Gastroesophageal sphincter (tissue), 4 donors: ENCODE results near the gene GRK3. TPM values are rescaled to one million over a fixed set of nuclear protein-coding genes. Genes with fewer than 3 reads are reported as not detected.

Experiments
- ATAC-seq: fragments of 150-250 bp; one replicate; pipeline ENCODE4 v1.9.1; 2016; ENCODE audit warnings: mild to moderate bottlenecking, moderate library complexity
- H3K27ac ChIP-seq, 4 donors: fragments of 200-600 bp; sonication (generic) in 3 of 4; 1 replicate in 3 of 4; 2 replicates in 1 of 4; pipeline ENCODE4 v1.5.1; 2016 to 2019
- H3K27me3 ChIP-seq: fragments of 200-600 bp; sonication (generic); one replicate; pipeline ENCODE4 v1.5.1; 2019
- H3K36me3 ChIP-seq, 2 donors: fragments of 200-600 bp; sonication (generic); one replicate each; pipeline ENCODE4 v1.5.1; 2019; ENCODE audit warnings: control low read depth in 1 of 2
- H3K4me1 ChIP-seq, 3 donors: fragments of 200-600 bp; sonication (generic); 1 replicate in 2 of 3; 2 replicates in 1 of 3; pipeline ENCODE4 v1.5.1; 2016 to 2019; ENCODE audit warnings: control low read depth in 2 of 3
- H3K4me3 ChIP-seq, 2 donors: fragments of 200-600 bp; sonication (generic); one replicate each; pipeline ENCODE4 v1.5.1; 2019; ENCODE audit warnings: mild to moderate bottlenecking in 1 of 2, moderate library complexity in 1 of 2
- H3K9me3 ChIP-seq, 3 donors: fragments of 200-600 bp; sonication (generic); one replicate each; pipeline ENCODE4 v1.5.1; 2017 to 2019; ENCODE audit warnings: control low read depth in 2 of 3
- EP300 ChIP-seq: sonication (generic); formaldehyde crosslinking; IDR thresholded peaks from one replicate; pipeline ENCODE4 v1.6.1; 2017; ENCODE audit warnings: antibody characterized with exemption, mild to moderate bottlenecking
- POLR2A ChIP-seq, 2 donors: fragments of 450-650 bp; IDR thresholded peaks; one replicate each; pipeline ENCODE4 v1.6.1; 2017; ENCODE audit warnings: antibody characterized with exemption in 2 of 2, mild to moderate bottlenecking in 2 of 2, moderate library complexity in 1 of 2
- POLR2AphosphoS5 ChIP-seq: sonication (generic); formaldehyde crosslinking; IDR thresholded peaks from one replicate; pipeline ENCODE4 v1.6.1; 2017; ENCODE audit warnings: antibody characterized with exemption
- WGBS, 2 donors: methylation state at CpG; one replicate each; pipeline ENCODE4 v1.1.5; 2018; ENCODE audit warnings: low coverage in 1 of 2; 5-methylcytosine and 5-hydroxymethylcytosine counted together
- total RNA-seq, 4 donors: library from RNA; depleted of rRNA; stranded (reverse); fragments of >200 nt; gene quantifications; one replicate each; pipeline ENCODE4 v1.1.0, GENCODE V29; 2016
- TF ChIP-seq, protein P1 (sequence below), 4 experiments: fragments of 200-600 bp in 2 of 4; fragments of 450-650 bp in 2 of 4; sonication (generic) in 1 of 4; IDR thresholded peaks; one replicate each; pipeline ENCODE4 v1.5.1; 2017 to 2019; ENCODE audit warnings: antibody characterized with exemption in 4 of 4, mild to moderate bottlenecking in 2 of 4, moderate library complexity in 2 of 4

The GRK3 gene
- total RNA-seq, 4 donors from 2014 or later: 3.9 to 7.8 (median 4.5) TPM

DNA sequence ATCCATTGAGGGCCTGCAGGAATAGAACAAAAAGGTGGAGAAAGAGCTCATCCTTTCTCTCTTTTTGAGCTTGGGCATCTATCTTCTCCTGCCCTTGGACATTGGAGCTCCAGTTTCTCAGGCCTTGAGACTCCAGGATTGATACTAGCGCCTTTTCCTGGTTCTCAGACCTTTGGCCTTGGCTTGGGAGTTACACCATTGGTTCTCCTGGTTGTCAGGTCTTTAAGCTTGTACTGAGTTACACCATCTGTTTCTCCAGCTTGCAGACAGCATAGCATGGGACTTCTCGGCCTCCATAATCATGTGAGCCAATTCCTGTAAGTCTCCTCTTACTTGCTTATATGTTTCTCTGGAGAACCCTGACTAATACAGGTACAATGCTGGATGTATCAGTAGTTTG, 72.6 kb downstream of the GRK3 start:
- no peak for ATAC-seq
- H3K27me3 ChIP-seq: no peaks in the 10 kb centered on the region
- H3K27ac ChIP-seq: no peak overlapping the region
- WGBS, 2 donors: 94 to 100% methylated on average over 1 to 2 of the region's 2 CpGs
- H3K4me1 ChIP-seq: no peaks in the 10 kb centered on the region
- no peaks in the 10 kb centered on the region for H3K36me3 ChIP-seq
- no peak overlapping the region for H3K4me3 ChIP-seq
- no peak for TF ChIP-seq POLR2AphosphoS5
- TF ChIP-seq, protein P1, sequence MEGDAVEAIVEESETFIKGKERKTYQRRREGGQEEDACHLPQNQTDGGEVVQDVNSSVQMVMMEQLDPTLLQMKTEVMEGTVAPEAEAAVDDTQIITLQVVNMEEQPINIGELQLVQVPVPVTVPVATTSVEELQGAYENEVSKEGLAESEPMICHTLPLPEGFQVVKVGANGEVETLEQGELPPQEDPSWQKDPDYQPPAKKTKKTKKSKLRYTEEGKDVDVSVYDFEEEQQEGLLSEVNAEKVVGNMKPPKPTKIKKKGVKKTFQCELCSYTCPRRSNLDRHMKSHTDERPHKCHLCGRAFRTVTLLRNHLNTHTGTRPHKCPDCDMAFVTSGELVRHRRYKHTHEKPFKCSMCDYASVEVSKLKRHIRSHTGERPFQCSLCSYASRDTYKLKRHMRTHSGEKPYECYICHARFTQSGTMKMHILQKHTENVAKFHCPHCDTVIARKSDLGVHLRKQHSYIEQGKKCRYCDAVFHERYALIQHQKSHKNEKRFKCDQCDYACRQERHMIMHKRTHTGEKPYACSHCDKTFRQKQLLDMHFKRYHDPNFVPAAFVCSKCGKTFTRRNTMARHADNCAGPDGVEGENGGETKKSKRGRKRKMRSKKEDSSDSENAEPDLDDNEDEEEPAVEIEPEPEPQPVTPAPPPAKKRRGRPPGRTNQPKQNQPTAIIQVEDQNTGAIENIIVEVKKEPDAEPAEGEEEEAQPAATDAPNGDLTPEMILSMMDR (IDR thresholded peaks at IDR 0.05): no peak
- TF ChIP-seq POLR2A (IDR thresholded peaks at IDR 0.05): no peak
- TF ChIP-seq EP300: no peak
- H3K9me3 ChIP-seq: no peaks in the 10 kb centered on the region

DNA sequence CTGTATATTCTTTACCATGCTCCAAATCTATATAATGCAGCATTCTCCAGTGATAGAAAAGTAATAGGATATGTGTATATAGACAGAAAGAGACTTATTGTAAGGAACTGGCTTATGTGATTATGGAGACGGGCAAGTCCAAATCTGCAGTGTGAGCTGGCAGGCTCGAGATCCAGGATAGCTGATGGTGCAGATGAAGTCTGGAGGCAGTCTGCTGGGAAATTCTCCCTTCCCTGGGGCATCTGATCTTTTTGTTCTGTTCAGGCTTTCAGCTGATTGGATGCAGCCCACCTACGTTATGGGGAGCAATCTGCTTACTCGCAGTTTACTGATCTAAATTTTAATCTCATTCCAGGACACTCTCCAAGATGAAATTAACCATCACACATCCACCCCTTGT, 73.2 kb downstream of the GRK3 start:
- Histone ChIP-seq H3K9me3 (no peaks in the 10 kb centered on the region), H3K4me1 (no peaks in the 10 kb centered on the region), H3K27ac (no peak overlapping the region), H3K4me3 (no peak overlapping the region), H3K36me3 (no peaks in the 10 kb centered on the region), H3K27me3 (no peaks in the 10 kb centered on the region)
- TF ChIP-seq EP300 (no peak), POLR2AphosphoS5 (no peak), POLR2A (IDR thresholded peaks at IDR 0.05) (no peak)
- TF ChIP-seq, protein P1 (IDR thresholded peaks at IDR 0.05): no peak
- no peak for ATAC-seq
- WGBS, 2 donors: 86 to 92% methylated on average over 2 to 4 of the region's 4 CpGs

DNA sequence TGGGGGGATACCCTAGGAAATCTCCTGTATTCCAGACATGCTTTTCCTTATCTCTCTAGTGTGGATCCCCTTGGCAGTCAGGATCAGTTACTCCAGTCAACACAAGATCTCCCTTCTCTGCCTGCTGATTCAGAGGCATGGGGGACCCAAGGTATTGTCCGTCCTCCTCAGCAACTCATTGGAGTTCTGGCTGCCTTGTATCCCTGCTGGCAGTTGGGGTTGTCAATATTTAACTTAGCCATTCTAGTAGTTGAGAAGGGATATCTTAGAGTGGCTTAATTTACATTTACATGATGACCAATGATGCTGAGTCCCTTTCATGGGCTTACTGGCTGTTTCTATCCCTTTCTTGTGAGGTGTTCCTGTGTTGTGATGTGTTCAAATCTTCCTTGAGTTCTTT, 74.2 kb downstream of the GRK3 start:
- H3K27me3 ChIP-seq: no peaks in the 10 kb centered on the region
- no peak for ATAC-seq
- 100% methylated on average over 1 of the region's 1 CpG; no CpG with 5 or more reads in 1 of the 2 donors for WGBS, 2 donors
- H3K27ac ChIP-seq: no peak overlapping the region
- no peak overlapping the region for H3K4me3 ChIP-seq
- peaks cover 0 to 7% (median 0%) of the 10 kb centered on the region in 3 donors for H3K4me1 ChIP-seq
- no peaks in the 10 kb centered on the region for H3K36me3 ChIP-seq
- TF ChIP-seq POLR2AphosphoS5 (no peak), EP300 (no peak), POLR2A (IDR thresholded peaks at IDR 0.05) (no peak)
- TF ChIP-seq, protein P1 (IDR thresholded peaks at IDR 0.05): no peak
- H3K9me3 ChIP-seq: no peaks in the 10 kb centered on the region

DNA sequence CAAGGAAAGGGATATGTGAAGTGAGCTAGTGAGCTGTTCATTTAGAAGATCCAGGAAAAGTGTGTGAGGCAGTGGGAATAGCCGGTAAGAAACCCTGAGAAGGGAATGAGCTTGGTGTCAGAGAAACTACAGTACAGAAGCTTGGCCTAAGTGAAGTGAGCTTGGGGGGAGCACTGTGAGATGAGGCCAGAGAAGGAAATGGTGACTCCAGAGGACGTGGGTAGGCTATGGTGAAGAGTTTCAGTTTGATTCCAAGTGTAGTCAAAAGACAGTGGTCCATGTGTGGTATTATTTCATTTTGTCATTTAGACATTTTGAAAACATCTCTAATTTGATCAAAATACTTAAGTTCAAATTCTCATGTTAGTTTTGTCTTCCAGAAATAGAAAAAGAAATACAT, 77.2 kb downstream of the GRK3 start:
- no peaks in the 10 kb centered on the region for H3K27me3 ChIP-seq
- no peak for TF ChIP-seq POLR2A (IDR thresholded peaks at IDR 0.05)
- TF ChIP-seq, protein P1 (IDR thresholded peaks at IDR 0.05): no peak
- no peak for TF ChIP-seq EP300
- TF ChIP-seq POLR2AphosphoS5: no peak
- peaks cover 0 to 21% (median 0%) of the 10 kb centered on the region in 3 donors for H3K4me1 ChIP-seq
- 77% methylated on average over 2 of the region's 2 CpGs; no CpG with 5 or more reads in 1 of the 2 donors for WGBS, 2 donors
- no peaks in the 10 kb centered on the region for H3K36me3 ChIP-seq
- no peak overlapping the region for H3K4me3 ChIP-seq
- no peak overlapping the region for H3K27ac ChIP-seq
- H3K9me3 ChIP-seq: no peaks in the 10 kb centered on the region
- ATAC-seq: no peak

DNA sequence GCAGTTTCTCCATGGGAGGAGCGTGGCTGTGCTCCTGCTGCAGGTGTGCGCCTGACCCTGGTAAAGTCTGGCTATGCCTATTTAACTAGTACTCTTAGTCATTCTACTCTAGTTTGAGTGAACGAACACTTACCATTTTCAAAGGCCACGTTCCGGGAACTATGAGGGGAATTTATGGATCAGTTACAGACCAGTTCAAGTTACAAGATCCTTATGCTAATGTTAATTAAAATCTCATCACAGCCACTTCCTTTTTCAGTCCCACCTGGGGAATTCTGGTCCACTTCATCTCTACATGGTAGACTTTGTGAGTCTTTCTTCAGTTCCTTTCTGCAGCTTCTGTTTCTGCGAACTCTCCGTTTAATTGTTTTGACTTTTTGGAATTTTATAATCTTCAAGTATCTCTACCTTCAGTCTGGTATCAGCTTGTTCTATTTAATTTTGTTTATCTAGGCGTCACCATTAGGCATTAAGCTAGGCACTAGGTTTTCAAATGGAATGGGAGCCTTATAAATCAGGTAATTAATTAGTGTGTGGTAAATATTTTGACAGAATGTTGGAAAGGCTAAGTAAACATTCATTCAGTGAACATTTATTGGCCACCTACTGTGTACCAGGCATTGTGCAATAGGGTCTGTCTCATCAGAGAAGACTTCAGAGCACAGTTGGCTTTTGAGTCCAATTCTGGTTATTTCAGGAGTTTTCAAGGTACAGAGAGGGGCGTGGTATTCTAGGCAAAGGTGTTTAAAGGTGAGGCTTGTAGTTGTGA, 78.9 kb downstream of the GRK3 start:
- Histone ChIP-seq H3K9me3 (no peaks in the 10 kb centered on the region), H3K36me3 (no peaks in the 10 kb centered on the region), H3K4me3 (no peak overlapping the region), H3K27ac (no peak overlapping the region), H3K27me3 (no peaks in the 10 kb centered on the region), H3K4me1 (peaks cover 0 to 21% (median 0%) of the 10 kb centered on the region in 3 donors)
- ATAC-seq: no peak
- TF ChIP-seq POLR2A (IDR thresholded peaks at IDR 0.05) (no peak), POLR2AphosphoS5 (no peak), EP300 (no peak)
- TF ChIP-seq, protein P1 (IDR thresholded peaks at IDR 0.05): no peak
- WGBS, 2 donors: 53 to 76% methylated on average over 3 to 9 of the region's 9 CpGs
